Muscle layer of duodenum (tissue), 2 donors: ENCODE results near the gene PDLIM7.

Experiments used
- H3K27ac ChIP-seq: one replicate; pipeline ENCODE4 v1.7.0; 2013; ENCODE audit warnings: mild to moderate bottlenecking, low read length
- H3K27me3 ChIP-seq: one replicate; pipeline ENCODE4 v1.7.0; 2013; ENCODE audit warnings: low read depth, mild to moderate bottlenecking, control low read depth, low read length
- H3K36me3 ChIP-seq, 2 donors: one replicate each; pipeline ENCODE4 v1.7.0; 2013; ENCODE audit warnings: low read length in 2 of 2, control low read depth in 1 of 2, mild to moderate bottlenecking in 1 of 2; ENCODE audit not compliant: insufficient read depth in 2 of 2, control insufficient read depth in 1 of 2
- H3K4me1 ChIP-seq, 2 donors: one replicate each; pipeline ENCODE4 v1.7.0; 2013; ENCODE audit warnings: low read length in 2 of 2, mild to moderate bottlenecking in 2 of 2, control low read depth in 1 of 2, moderate library complexity in 1 of 2; ENCODE audit not compliant: insufficient read depth in 2 of 2, control insufficient read depth in 1 of 2
- H3K4me3 ChIP-seq, 2 donors: one replicate each; pipeline ENCODE4 v1.7.0; 2013; ENCODE audit warnings: low read length in 2 of 2, low read depth in 1 of 2, mild to moderate bottlenecking in 1 of 2
- H3K9me3 ChIP-seq, 2 donors: one replicate each; pipeline ENCODE4 v1.7.0; 2013; ENCODE audit warnings: low read length in 2 of 2, control low read depth in 1 of 2, mild to moderate bottlenecking in 1 of 2; ENCODE audit not compliant: control insufficient read depth in 1 of 2
- donor health status: healthy.

Gene PDLIM7

DNA sequence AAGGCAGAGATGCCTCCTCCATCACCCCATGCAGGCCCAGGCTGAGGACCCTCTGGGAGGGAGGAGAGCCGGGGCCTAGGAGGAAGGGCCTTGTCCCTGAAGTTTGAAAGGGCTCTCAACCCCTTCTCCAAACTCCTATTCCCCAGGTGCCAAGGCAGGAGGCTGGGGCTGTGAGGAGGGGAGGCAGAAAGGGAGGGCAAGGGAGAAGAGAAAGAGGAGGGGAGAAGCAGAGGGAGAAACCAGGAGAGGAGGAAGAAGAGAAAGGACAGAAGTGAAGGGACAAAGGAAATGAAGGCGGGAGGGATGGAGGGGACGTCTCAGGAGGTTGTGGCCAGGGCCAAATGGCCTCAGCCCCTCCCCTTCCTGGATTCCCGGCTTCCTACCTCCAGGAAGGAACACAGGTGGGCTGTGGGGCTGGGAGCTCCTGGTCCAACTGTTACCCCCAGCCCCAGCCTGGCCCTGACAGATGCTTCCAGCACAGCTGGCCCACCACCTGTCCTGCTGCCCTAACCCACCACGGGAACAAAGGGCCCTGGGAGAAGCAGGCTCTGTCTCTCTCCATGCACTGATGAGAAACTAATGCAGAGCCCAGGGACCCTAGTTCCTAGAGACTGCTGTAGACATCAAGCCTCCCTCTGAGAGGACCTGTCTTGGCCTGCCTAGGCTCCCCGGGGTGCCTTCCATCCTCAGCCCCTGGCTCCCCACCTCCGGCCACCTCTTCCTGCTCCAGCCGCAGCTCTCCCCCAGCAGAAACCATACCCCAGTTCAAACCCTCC lies 27.5 kb downstream of the PDLIM7 start:
- peak overlapping the region; percentile 39 for H3K27ac ChIP-seq
- no peaks in the 10 kb centered on the region for H3K27me3 ChIP-seq
- H3K4me3 ChIP-seq, result no peak overlapping the region
- H3K4me1 ChIP-seq, result peaks cover 12 to 45% of the 10 kb centered on the region in 2 donors
- no peaks in the 10 kb centered on the region for H3K9me3 ChIP-seq
- H3K36me3 ChIP-seq, result peaks cover 11 to 27% of the 10 kb centered on the region in 2 donors

DNA sequence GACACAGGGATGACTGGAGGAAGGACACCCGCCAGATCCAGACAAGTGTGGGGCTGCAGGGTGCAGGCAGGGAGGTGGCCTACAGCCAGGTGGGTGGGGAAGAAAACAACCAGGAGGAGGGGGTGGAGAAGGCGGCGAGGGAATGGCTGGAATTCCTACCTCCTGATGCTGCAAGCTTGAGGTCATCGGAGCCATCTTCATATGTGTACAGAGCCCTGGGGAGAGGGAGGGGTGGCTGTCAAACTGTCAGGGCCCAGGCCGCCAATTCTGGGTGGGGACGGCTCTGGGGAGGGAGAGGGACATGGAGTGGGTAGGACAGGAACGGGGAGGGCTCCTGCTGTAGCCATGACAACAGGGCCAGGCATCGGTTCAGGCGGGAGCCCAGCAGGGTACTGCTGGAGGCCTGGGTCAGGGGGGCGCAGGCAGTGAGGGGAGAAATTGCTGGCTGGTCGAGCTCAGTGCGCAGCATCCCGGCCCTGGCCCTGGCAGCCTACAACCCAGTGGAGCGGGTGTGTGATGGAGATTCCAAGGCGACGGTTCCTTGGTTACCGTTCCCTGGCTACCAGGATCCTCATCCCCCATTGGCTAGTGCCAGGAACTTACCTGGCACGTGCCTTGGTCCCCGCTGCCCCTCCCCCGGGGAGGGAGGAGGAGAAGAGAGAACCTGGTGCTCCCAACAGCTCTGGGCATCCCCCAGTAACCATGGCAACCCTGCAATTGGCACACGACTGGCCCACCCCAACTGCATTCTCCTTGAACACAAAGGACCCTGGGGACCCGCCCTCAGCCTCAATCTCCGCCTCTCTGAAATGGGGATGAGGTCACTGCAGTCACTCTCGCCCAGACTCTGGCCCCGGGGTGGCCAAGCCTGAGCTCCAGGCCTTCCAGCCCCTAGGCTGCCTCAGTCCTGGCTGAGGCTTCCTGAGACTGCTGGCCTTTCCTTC lies 28.4 kb downstream of the PDLIM7 start:
- no peak overlapping the region for H3K27ac ChIP-seq
- H3K4me3 ChIP-seq, result no peak overlapping the region
- H3K9me3 ChIP-seq, result no peaks in the 10 kb centered on the region
- peaks cover 12 to 36% of the 10 kb centered on the region in 2 donors for H3K4me1 ChIP-seq
- no peaks in the 10 kb centered on the region for H3K27me3 ChIP-seq
- peaks cover 11 to 27% of the 10 kb centered on the region in 2 donors for H3K36me3 ChIP-seq

DNA sequence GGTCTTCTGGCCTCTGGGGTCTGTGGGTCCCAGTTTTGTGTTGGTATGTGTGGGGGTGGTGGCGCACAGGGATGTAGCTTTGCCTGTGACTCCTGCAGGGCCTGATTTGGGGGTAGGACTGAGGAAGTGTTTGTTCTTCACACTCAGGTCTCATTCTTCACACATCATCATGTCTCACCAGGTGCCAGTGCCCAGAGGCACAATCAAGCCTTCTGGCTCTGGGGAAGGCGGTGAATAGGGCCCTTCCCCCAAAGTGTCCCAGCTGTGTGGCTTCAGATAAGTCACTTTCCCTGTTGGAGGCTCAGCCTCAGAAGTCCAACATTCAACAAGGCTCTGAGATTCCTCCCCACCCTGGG lies 29.1 kb downstream of the PDLIM7 start:
- H3K9me3 ChIP-seq, result no peaks in the 10 kb centered on the region
- no peak overlapping the region for H3K27ac ChIP-seq
- H3K27me3 ChIP-seq, result no peaks in the 10 kb centered on the region
- H3K36me3 ChIP-seq, result peaks cover 15 to 27% of the 10 kb centered on the region in 2 donors
- peaks cover 12 to 36% of the 10 kb centered on the region in 2 donors for H3K4me1 ChIP-seq
- no peak overlapping the region for H3K4me3 ChIP-seq

DNA sequence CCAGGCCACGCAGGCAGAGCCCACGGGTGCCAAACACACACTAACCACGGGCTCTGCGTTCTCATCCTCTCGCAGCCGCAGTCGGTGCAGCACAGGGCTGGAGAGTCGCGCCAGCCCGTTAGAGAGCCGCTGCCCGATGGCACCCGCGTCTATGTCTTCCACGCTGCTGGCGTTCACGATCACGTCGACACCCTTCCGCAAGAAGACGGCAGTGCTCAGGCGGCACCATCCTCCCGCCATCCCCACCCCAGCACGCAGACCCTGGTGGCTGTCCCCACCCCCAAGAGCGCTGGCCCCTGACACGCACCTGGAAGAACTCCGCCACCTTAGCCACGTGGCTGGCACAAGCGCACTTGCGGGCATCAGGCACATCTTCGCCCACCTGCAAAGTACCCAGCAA lies 30.0 kb downstream of the PDLIM7 start:
- H3K36me3 ChIP-seq, result peaks cover 16 to 30% of the 10 kb centered on the region in 2 donors

DNA sequence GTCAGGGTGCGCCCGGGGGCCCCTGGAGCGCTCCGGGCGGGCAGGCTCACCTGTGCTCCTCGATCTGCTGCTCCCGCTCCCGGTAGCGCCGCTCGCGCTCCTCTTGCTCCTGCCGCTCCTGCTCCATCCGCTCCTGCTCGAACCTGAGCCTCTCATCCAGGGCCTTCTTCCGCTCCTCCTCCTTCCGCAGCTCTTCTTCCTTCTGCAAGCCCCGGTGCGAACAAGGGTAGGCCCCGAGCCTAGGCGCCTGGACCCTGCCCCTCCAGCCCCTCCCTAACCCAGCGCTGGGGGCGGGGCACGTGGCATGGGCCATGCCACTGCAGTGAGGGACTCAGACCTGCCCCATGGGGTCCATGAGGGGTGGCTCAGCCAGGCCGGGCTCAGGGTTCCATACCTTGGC lies 30.5 kb downstream of the PDLIM7 start:
- Histone ChIP-seq H3K27ac (no peak overlapping the region), H3K9me3 (no peaks in the 10 kb centered on the region), H3K27me3 (no peaks in the 10 kb centered on the region), H3K4me3 (no peak overlapping the region), H3K4me1 (peaks cover 7 to 28% of the 10 kb centered on the region in 2 donors), H3K36me3 (peaks cover 16 to 33% of the 10 kb centered on the region in 2 donors)

More for the DNA sequence above, 30.0 kb downstream of the PDLIM7 start:
- Histone ChIP-seq H3K27ac (no peak overlapping the region), H3K4me1 (peaks cover 12 to 34% of the 10 kb centered on the region in 2 donors), H3K27me3 (no peaks in the 10 kb centered on the region), H3K4me3 (no peak overlapping the region), H3K9me3 (no peaks in the 10 kb centered on the region)

- H3K9me3 ChIP-seq, result no peaks in the 10 kb centered on the region
- no peak overlapping the region for H3K27ac ChIP-seq
- peaks cover 5 to 14% of the 10 kb centered on the region in 2 donors for H3K4me1 ChIP-seq
- H3K36me3 ChIP-seq, result peaks cover 16 to 39% of the 10 kb centered on the region in 2 donors
- H3K27me3 ChIP-seq, result no peaks in the 10 kb centered on the region
- no peak overlapping the region for H3K4me3 ChIP-seq
These were observed 32.4 kb downstream of the PDLIM7 start for GRCh38 chr5:177465044-177465443.

DNA sequence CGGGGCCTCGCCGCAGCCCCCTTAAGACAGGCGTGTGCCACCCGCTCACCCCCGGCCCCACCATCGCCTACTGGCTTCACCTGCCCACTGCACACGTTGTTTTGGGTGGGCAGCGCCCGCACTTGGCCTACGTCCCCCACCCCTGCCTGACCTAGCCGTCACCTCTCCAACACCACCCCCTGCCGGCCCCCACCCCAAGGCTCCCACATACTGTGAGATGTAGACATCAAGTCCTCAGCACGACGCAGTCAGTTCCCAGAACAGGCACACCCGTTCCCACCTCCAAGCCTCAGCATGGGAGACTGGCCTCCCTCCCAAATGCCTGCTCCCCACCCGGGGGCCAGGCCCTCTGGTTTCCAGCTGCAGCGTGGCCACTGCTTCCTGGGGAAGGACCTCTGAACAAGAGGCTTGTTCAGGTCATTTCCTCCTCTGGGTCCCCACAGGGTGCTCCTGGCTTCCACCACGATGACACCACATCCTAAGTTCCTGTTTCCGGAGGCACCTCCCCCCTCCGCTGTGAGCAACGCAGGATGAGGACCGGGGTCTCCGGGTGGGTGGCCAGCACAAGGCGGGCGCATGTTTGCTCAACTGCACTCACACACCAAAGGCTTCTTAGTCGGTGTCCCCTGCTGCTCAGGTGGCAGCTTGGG lies 35.3 kb downstream of the PDLIM7 start:
- Histone ChIP-seq H3K27me3 (no peaks in the 10 kb centered on the region), H3K4me3 (no peak overlapping the region), H3K27ac (no peak overlapping the region), H3K36me3 (peaks cover 16 to 55% of the 10 kb centered on the region in 2 donors), H3K4me1 (peaks cover 0 to 5% of the 10 kb centered on the region in 2 donors), H3K9me3 (no peaks in the 10 kb centered on the region)

- Histone ChIP-seq H3K4me1 (peaks cover 0 to 25% of the 10 kb centered on the region in 2 donors), H3K4me3 (no peak overlapping the region), H3K27ac (no peak overlapping the region), H3K36me3 (peaks cover 4 to 34% of the 10 kb centered on the region in 2 donors), H3K9me3 (no peaks in the 10 kb centered on the region), H3K27me3 (no peaks in the 10 kb centered on the region)
These were observed 37.4 kb downstream of the PDLIM7 start for GRCh38 chr5:177459819-177460628.

- no peaks in the 10 kb centered on the region for H3K27me3 ChIP-seq
- H3K9me3 ChIP-seq, result no peaks in the 10 kb centered on the region
- H3K36me3 ChIP-seq, result peaks cover 4 to 34% of the 10 kb centered on the region in 2 donors
- no peak overlapping the region for H3K27ac ChIP-seq
- H3K4me3 ChIP-seq, result no peak overlapping the region
- H3K4me1 ChIP-seq, result peaks cover 0 to 27% of the 10 kb centered on the region in 2 donors
These were observed 38.0 kb downstream of the PDLIM7 start for GRCh38 chr5:177459357-177459756.

GRCh38 chr5:177458912-177459350 lies 38.5 kb downstream of the PDLIM7 start:
- no peaks in the 10 kb centered on the region for H3K9me3 ChIP-seq
- H3K27me3 ChIP-seq, result no peaks in the 10 kb centered on the region
- no peak overlapping the region for H3K4me3 ChIP-seq
- H3K27ac ChIP-seq, result no peak overlapping the region
- peaks cover 0 to 31% of the 10 kb centered on the region in 2 donors for H3K4me1 ChIP-seq
- peaks cover 4 to 34% of the 10 kb centered on the region in 2 donors for H3K36me3 ChIP-seq
